ENCODE data around the gene EXOSC1. TPM values are rescaled to one million over a fixed set of nuclear protein-coding genes. Genes with fewer than 3 reads are reported as not detected.

The EXOSC1 gene
- total RNA-seq, 1 experiment from 2014 or later = 60.3 TPM

- H3K4me1 ChIP-seq (ENCODE audit: control insufficient read depth, insufficient read depth, low read length) = peaks cover 8% of the 10 kb centered on the region
- intact Hi-C loops (cut with micrococcal nuclease; ENCODE audit: unreplicated experiment) (no loop called here), in situ Hi-C loops (cut with HindIII; ENCODE audit: low pct_unique_long_range_greater_than_20kb, low sequenced_read_pairs) (no loop called here)
- no peak for TF ChIP-seq TCF7L2 (IDR thresholded peaks at IDR 0.05; ENCODE audit: low read depth, low read length)
- TF ChIP-seq, protein P1, sequence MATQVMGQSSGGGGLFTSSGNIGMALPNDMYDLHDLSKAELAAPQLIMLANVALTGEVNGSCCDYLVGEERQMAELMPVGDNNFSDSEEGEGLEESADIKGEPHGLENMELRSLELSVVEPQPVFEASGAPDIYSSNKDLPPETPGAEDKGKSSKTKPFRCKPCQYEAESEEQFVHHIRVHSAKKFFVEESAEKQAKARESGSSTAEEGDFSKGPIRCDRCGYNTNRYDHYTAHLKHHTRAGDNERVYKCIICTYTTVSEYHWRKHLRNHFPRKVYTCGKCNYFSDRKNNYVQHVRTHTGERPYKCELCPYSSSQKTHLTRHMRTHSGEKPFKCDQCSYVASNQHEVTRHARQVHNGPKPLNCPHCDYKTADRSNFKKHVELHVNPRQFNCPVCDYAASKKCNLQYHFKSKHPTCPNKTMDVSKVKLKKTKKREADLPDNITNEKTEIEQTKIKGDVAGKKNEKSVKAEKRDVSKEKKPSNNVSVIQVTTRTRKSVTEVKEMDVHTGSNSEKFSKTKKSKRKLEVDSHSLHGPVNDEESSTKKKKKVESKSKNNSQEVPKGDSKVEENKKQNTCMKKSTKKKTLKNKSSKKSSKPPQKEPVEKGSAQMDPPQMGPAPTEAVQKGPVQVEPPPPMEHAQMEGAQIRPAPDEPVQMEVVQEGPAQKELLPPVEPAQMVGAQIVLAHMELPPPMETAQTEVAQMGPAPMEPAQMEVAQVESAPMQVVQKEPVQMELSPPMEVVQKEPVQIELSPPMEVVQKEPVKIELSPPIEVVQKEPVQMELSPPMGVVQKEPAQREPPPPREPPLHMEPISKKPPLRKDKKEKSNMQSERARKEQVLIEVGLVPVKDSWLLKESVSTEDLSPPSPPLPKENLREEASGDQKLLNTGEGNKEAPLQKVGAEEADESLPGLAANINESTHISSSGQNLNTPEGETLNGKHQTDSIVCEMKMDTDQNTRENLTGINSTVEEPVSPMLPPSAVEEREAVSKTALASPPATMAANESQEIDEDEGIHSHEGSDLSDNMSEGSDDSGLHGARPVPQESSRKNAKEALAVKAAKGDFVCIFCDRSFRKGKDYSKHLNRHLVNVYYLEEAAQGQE (IDR thresholded peaks at IDR 0.05; ENCODE audit: insufficient read depth in 1 of 2, low read depth in 2 of 2, low read length in 1 of 2) = no peak
- TF ChIP-seq SIN3A (IDR thresholded peaks at IDR 0.05; ENCODE audit: borderline replicate concordance, insufficient read depth, low read depth, low read length) = no peak
- TF ChIP-seq CTCF (IDR thresholded peaks at IDR 0.05) = no peak
- TF ChIP-seq POLR2AphosphoS5 (IDR thresholded peaks at IDR 0.05; ENCODE audit: low read depth, low read length) = no peak
- no peaks in the 10 kb centered on the region for H3K9me3 ChIP-seq (ENCODE audit: control insufficient read depth, insufficient read depth, low read depth, low read length)
- ChIA-PET POLR2A (no interaction called here), CTCF (no interaction called here)
- ATAC-seq = no peak
- no peak overlapping the region for H3K27ac ChIP-seq (ENCODE audit: low read length)
- peaks cover 7% of the 10 kb centered on the region; the same call in 1 of the 2 replicates for H3K36me3 ChIP-seq (ENCODE audit: control insufficient read depth, insufficient read depth, low read length)
- no peak for DNase-seq (ENCODE audit: low read depth, low spot score)
- BruUV-seq (replicated peaks) = no TSS peak
- H3K27me3 ChIP-seq (ENCODE audit: control insufficient read depth, insufficient read depth, low read length) = no peaks in the 10 kb centered on the region
- no peak overlapping the region for H3K4me3 ChIP-seq (ENCODE audit: low read depth in 2 of 2, low read length in 2 of 2)
Measured at GRCh38 chr10:97485647-97486281, 40.0 kb upstream of the EXOSC1 start.

- H3K27ac ChIP-seq (ENCODE audit: low read length) = no peak overlapping the region
- H3K36me3 ChIP-seq (ENCODE audit: control insufficient read depth, insufficient read depth, low read length) = peaks cover 19% of the 10 kb centered on the region
- DNase-seq (ENCODE audit: low read depth, low spot score) = no peak
- TF ChIP-seq SIN3A (IDR thresholded peaks at IDR 0.05; ENCODE audit: borderline replicate concordance, insufficient read depth, low read depth, low read length) = no peak
- TF ChIP-seq POLR2AphosphoS5 (IDR thresholded peaks at IDR 0.05; ENCODE audit: low read depth, low read length) = no peak
- no peak for TF ChIP-seq CTCF (IDR thresholded peaks at IDR 0.05)
- TF ChIP-seq, protein P1 (IDR thresholded peaks at IDR 0.05; ENCODE audit: insufficient read depth in 1 of 2, low read depth in 2 of 2, low read length in 1 of 2) = no peak
- no peak for TF ChIP-seq TCF7L2 (IDR thresholded peaks at IDR 0.05; ENCODE audit: low read depth, low read length)
- intact Hi-C loops (cut with micrococcal nuclease; ENCODE audit: unreplicated experiment) = no loop called here
- no peaks in the 10 kb centered on the region for H3K9me3 ChIP-seq (ENCODE audit: control insufficient read depth, insufficient read depth, low read depth, low read length)
- CTCF ChIA-PET = no interaction called here
- peaks cover 10% of the 10 kb centered on the region for H3K4me1 ChIP-seq (ENCODE audit: control insufficient read depth, insufficient read depth, low read length)
- POLR2A ChIA-PET = interaction anchor here (0.6 to 0.7 kb wide), 2 partner anchors 31 to 204 kb away, joined by 3 to 4 read pairs; no protein-coding TSS in a partner anchor
- in situ Hi-C loops (cut with HindIII; ENCODE audit: low pct_unique_long_range_greater_than_20kb, low sequenced_read_pairs) = no loop called here
- ATAC-seq = no peak
- no peaks in the 10 kb centered on the region for H3K27me3 ChIP-seq (ENCODE audit: control insufficient read depth, insufficient read depth, low read length)
- BruUV-seq (replicated peaks) = no TSS peak
- no peak overlapping the region for H3K4me3 ChIP-seq (ENCODE audit: low read depth in 2 of 2, low read length in 2 of 2)
Measured at GRCh38 chr10:97483921-97484320, 38.1 kb upstream of the EXOSC1 start.
